Suppressor macrophage treated with lipopolysaccharide for 1 hour (primary cell): ENCODE data around the gene SUN5.
"Not testable (repeated sequence)": the region's sequence is repeated elsewhere in the genome, so short reads cannot be mapped to it uniquely, and the experiment has no call there.

Experiments
- DNase-seq, 3 donors: peaks; one replicate each; pipeline ENCODE4 v3.0.0-alpha.2; 2020 to 2022

The SUN5 gene

GRCh38 chr20:32975698-32976674, 28.2 kb downstream of the SUN5 start:
- no peak for DNase-seq

GRCh38 chr20:32975121-32975520, 29.1 kb downstream of the SUN5 start:
- DNase-seq, result not testable (repeated sequence)

GRCh38 chr20:32974204-32975064, 29.8 kb downstream of the SUN5 start:
- not testable (repeated sequence) for DNase-seq

- DNase-seq, result no peak
Observed at GRCh38 chr20:32973077-32973717, 31.0 kb downstream of the SUN5 start.

- DNase-seq, result peak; percentile 72 to 82 (median 81)
Observed at GRCh38 chr20:32972181-32973076, 31.8 kb downstream of the SUN5 start.

GRCh38 chr20:32971703-32972161, 32.5 kb downstream of the SUN5 start:
- no peak for DNase-seq

- DNase-seq, result no peak
Observed at GRCh38 chr20:32970973-32971300, 33.3 kb downstream of the SUN5 start.

- no peak for DNase-seq
Observed at GRCh38 chr20:32970115-32970972, 33.9 kb downstream of the SUN5 start.

- DNase-seq, result no peak
Observed at GRCh38 chr20:32969356-32970114, 34.7 kb downstream of the SUN5 start.

GRCh38 chr20:32968478-32969241, 35.6 kb downstream of the SUN5 start:
- DNase-seq, result no peak

GRCh38 chr20:32967961-32968457, 36.2 kb downstream of the SUN5 start:
- no peak for DNase-seq

GRCh38 chr20:32966881-32967781, 37.1 kb downstream of the SUN5 start:
- no peak for DNase-seq

- no peak for DNase-seq
Observed at GRCh38 chr20:32966382-32966781, 37.9 kb downstream of the SUN5 start.

GRCh38 chr20:32965581-32966373, 38.5 kb downstream of the SUN5 start:
- no peak for DNase-seq

- peak in 1 of 3 donors; percentile 14 for DNase-seq
Observed at GRCh38 chr20:32965115-32965514, 39.1 kb downstream of the SUN5 start.

GRCh38 chr20:32964575-32964974, 39.7 kb downstream of the SUN5 start:
- DNase-seq, result peak in 1 of 3 donors; percentile 17

GRCh38 chr20:32963176-32963575, 41.1 kb downstream of the SUN5 start:
- no peak for DNase-seq
